GM19043 (cell line): ENCODE measurements around the gene BCAR1.
"Not testable (repeated sequence)": the region's sequence is repeated elsewhere in the genome, so short reads cannot be mapped to it uniquely, and the experiment has no call there.

Source experiments
- ATAC-seq: cut with Tn5 transposase; IDR thresholded peaks from one replicate; pipeline ENCODE4 v1.9.1; 2021; ENCODE audit warnings: low read depth; ENCODE audit not compliant: unreplicated experiment

BCAR1 gene

DNA sequence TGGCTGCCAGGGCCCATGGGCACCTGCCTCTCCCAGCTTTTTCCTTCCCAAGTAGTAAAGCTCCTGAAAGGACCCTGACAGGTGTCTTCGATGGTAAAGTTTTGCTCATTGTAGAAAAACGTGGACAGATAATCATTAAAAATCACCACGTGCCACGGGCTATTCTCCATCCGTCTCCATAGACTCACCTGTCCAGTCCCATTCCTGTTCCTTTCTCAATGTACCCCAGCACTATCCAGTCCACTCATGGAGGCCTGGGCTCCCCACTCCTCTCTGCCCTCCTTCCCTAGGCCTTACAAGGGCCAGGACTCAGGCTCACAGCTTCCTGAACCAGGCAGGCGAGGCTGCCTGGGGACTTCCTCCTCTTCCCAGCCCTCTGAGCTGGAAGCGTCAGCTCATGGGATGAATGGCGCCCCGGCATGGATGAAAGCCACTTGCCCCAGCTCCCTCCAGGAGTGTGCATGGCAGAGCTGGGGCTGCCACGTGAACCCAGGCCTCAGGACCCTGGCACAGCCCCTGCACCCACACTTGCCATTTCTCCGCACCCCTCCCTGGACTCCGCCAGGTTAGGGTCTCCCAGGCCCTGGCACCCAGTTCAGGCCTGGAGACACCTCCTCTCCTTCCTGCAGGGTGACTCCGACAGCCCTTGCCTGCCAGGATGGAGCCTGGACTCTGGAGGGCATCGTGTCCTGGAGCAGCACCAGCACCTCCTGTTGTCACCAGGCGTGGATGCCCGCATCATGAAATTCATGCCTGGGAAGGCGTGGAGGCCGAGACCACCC lies 23.9 kb downstream of the BCAR1 start:
- ATAC-seq: no peak

DNA sequence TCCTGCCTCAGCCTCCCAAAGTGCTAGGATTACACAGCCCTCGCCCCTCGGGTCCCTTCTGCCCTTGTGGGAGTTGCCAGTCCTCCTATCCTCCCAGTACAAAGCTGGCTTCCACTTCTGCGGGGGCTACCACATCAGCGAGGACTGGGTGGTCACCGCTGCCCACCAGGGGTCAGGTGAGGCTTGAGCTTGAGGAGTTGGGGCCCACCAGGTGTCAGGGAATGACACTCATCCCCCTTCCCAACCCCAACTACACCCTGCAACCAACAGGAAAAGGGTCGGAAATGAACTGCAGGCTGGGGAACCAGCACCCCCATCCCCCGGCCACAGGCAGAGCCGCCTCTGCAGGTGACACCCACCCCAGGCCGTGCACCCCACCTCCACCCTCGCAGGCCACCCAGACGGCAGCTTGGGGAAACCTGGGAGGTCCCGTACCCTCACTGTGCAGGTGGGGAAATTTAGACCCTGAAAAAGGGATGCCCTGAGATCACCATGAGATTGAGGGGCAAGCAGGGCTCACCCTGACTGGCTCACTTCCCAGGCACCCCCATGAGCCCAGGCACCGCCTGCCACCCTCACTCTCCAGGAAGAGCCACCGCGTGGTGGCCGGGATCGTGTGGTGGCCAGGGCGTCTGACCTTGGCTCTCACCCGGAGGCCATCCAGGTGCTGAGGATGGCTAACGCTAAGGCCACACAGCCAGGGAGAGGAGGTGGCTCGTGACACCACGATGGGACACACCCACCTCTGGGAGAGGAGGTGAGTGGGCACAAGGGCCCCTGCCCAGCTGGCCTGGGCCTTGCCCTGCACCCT lies 24.7 kb downstream of the BCAR1 start:
- no peak for ATAC-seq

DNA sequence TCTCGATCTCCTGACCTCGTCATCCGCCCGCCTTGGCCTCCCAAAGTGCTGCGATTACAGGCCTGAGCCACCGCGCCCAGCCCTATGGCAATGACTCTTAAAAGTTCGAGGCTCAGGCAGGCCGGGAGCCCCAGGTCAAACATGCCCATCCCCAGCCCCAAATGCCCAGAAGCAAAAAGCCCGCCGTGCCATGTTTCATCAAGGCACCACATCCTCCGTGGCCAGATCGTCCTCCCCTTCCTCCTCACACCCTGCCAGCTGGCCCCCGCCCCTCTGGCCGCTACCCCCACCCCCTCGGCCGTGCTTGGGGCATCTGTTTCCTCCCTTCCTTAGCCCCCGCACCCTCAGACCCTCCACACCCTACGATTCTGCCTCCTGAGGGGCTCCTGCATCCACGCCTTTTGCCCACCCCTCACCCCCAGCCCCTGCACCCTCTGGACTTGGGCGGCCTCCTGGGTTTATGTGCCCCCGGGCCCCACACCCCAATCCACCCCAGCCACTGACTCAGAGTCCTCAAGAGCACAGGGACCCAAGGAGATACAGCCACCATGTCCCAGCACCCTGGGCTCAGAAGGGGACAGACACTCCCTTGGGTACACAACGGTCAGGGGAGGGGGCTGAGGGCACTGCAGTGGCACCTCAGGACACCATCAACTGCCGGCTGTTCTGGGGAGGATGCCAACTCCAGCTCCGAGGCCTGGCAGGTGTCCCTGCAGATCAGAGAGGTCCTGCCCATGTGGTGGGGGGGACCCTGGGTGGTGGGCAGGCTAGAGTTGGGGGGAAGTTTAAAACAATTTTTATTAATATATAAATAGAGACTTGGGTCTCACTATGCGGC lies 25.5 kb downstream of the BCAR1 start:
- no peak for ATAC-seq

DNA sequence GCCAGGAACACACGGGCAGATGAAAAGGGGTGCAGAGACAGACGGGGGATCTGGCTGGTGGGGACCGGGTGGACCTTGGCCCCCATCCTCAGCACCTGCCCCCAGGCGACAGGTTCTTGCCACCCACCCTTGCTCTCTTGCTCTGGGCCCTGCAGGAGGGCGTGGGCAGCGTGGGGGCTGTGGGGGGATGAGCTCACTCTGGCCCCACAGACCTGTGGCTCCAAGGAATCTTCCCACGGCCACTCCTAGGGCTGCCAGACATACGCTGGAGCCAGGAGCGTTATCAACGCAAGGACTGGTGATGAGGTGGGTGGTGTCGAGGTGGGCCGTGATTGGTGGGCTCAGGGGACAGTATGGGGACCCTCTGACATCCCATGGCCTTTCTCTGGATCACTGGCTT lies 26.3 kb downstream of the BCAR1 start:
- no peak for ATAC-seq

DNA sequence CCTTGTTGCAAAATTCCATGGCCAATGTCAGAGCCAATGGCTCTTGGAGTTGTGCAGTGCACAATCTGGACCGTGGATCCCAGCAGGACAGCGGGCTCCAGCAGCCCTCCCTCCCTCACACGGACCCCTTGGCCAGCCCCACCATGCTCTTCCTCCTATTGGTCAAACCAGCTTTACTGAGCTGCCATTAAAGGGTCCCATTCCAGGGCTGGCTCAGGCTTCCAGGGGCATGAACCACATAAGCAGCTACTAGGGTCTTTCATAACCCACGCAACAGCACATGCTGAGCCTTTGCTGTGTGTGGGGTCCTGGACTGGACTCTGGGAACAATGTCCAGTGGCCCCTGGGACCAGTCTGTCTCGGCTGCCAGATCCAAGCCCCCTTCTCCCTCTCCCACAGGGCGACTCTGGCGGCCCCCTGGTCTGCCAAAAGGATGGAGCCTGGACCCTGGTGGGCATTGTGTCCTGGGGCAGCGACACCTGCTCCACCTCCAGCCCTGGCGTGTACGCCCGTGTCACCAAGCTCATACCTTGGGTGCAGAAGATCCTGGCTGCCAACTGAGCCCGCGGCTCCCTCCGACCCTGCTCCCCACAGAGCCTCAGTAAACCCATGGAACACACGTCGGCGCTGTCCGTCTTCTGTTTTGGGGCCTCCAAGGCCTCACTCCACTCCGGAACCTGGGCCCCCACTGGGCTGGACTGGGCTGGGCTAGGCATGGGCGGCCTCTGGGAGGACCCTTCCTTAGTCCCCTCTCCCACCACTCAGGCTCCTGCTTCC lies 26.9 kb downstream of the BCAR1 start:
- no peak for ATAC-seq

DNA sequence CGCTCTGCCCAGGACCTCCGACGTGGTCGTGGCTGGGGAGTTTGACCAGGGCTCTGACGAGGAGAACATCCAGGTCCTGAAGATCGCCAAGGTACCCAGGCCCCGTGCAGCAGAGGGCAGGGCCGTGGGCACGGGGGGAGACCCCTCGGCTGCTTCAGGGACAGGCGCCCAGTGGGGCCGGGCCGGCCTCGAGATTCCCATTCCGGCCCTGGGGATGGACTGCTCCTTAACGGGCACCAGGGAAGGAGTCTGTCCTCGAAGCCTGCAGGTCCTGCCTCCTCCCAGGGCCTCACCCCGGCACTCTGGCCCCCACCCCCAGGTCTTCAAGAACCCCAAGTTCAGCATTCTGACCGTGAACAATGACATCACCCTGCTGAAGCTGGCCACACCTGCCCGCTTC lies 28.3 kb downstream of the BCAR1 start:
- ATAC-seq: not testable (repeated sequence)

DNA sequence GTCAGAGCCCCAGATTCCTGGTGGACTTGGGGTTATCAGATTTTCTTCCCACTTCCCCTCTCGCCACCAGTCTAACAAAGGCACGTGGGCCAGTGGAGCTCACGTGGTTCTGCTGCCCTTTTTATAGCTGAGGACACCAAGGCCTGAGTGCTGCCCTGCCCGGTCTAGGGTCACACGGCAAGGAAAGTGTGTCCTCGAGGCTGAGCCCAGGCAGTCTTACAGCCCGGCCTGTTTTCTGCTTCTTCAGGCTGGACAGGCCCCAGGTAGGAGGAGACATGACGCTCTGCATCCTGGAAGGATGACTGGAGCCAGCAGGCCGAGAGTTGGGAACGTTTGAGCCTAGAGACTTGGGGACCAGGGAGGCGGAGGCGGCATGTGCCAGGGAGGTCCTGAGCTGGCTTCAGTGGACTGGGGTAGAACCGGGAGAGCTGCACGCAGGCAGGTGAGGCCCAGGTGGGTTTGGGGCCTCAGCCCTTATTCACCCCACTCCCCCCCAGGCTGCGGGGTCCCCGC lies 29.1 kb downstream of the BCAR1 start:
- ATAC-seq: no peak

DNA sequence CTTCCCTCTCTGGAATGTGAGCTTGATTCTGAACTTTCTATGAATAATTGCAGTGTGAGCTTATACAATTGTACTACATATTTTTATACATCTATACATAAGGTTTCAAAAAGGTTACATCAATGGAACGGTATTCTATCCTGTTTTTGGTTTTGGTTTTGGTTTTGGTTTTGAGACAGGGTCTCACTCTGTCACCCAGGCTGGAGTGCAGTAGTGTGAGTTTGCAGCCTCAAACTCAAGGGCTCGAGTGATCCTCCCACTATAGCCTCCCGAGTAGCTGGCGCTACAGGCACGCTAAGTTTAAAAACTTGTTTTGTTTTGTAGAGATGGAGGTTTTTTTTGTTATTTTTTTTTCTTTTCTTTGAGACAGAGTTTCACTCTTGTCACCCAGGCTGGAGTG lies 31.6 kb downstream of the BCAR1 start:
- ATAC-seq: no peak

DNA sequence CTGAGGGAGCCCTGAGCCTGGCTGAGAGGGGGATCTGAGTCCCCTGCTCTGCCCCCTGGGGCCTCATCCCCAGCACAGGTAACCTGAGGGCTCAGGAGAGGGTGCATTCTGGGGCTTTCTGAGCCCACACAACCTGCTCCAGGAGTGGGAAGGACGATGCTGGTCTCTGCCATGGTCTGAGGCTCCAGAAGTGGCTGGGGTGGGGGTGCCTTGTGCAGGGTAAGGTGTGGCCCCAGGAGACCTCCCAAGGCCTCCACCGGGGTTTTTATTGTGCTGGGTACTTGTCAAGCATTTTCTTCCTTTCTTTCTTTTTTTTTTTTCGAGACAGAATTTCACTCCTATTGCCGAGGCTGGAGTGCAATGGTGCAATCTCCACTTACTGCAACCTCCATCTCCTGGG lies 32.3 kb downstream of the BCAR1 start:
- no peak for ATAC-seq

DNA sequence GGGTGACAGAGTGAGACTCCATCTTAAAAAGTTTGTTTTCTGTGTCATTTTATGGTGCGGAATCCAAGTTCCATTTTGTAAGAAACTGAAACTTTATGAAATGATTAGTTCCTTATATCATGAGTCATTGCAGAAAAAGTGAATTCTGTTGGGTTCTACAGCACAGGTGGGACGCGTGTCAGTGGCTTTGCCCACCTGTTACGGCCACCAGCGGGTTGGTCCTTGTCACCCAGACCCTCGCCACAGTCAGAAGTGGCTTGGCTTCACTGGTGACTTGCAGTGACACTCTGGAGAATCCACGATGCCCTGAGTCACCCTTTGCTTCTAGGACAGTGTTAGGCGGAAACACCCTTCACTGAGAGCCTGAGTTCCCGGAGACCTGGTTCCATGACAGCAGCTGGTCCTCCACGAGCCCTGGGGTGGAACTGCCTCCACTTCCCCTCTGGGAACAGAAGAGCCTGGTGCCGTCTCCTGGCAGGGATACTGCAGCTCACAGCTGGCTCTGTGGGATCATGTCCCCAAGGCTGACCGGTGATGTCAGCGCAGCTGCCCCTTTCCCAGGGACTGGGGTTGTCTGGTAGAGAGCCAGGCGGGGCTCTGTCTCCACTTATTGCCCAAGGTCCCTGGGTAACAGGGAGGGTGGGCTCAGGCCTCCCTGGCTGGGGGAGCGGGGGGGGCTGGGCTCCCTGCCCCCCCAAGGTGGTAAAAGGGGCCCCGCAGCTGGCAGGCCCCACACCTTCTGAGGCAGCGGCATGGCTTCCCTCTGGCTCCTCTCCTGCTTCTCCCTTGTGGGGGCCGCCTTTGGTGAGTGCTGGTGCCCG lies 33.0 kb downstream of the BCAR1 start, which contains the start of gene CTRB1:
Gene CTRB1 (plus strand): TSS at position 733 of the 821 bp plus-strand sequence. CDS start 20 bp downstream, at position 753.
- ATAC-seq: peak; percentile 59

DNA sequence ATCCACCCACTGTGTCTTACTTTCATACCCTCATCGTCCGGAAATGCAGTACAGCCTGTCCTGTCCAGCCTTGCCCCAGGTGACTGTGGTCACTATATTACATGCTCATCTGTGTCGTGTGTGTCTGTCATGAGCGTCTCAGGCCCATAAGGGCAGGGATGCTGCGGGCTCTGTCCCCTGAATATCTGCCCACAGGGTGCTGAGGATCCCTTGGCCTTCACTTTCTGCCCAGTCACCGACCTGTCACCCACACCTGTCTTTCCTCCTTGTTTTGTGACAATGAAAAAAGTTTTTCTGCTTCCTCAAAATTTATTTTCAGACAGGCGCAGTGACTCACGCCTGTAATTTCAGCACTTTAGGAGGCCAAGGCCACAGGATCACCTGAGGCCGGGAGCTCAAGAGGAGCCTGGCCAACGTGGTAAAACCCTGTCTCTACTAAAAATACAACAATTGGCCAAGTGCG lies 34.0 kb downstream of the BCAR1 start:
- ATAC-seq: no peak

DNA sequence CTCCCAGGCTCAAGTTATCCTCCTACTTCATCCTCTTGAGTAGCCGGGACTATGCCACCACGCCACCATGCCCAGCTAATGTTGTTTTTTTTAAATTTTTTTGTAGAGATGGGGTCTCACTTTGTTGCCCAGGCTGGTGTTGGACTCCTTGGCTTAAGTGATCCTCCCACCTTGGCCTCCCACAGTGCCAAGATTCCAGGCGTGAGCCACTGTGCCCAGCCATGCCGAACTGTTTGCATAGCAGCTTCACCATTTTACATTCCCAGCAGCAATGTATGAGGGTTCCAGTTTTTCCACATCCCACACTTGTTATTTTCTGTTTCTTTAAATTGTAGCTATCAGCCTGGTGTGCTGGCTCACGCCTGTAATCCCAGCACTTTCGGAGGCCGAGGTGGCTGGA lies 34.8 kb downstream of the BCAR1 start:
- no peak for ATAC-seq

DNA sequence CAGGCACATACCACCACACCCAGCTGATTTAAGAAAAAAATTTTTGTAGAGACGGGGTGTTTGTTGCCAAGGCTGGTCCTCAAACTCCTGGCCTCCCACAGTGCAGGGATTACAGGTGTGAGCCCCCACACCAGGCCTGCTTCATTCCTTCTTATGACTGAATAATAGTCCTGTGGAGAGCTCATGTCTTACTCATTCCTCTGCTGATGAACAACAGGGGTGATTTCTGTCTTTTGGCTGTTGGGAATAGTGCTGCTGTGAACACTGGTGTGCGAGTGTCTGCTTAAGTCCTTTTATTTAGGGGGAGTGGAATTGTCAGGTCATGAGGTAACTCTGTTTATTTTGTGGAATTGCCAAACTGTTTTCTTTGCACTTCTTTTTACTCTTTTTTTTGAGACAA lies 35.3 kb downstream of the BCAR1 start:
- ATAC-seq: no peak

DNA sequence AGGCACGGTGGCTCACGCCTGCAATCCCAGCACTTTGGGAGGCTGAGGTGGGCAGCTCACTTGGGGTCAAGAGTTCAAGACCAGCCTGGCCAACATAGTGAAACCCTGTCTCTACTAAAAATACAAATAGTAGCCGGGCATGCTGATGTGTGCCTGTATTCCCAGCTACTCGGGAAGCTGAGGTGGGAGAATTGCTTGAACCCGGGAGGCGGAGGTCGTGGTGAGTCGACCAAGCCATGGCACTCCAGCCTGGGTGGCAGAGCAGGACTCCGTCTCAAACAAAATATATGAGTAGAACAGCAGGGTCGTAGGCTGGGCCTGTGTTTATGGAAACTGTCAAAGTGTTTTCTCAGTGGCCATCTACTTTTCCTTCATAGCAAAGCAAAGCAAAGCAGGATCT lies 40.1 kb downstream of the BCAR1 start:
- not testable (repeated sequence) for ATAC-seq

DNA sequence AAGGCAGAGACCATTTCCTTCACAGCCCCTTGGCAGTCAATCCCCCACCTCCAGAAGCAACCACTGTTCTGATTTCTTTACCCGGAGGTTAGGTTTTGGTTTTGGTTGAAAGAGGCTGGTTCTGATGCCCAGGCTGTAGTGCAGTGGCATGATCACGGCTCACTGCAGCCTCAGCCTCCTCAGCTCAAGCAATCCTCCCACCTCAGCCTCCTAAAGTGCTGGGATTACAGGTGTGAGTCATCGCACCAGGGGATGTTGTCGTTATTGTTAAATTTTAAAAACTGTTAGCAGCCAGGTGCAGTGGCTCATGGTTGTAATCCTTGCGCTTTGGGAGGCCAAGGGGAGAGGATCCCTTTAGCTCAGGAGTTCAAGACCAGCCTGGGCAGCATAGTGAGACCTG lies 41.5 kb downstream of the BCAR1 start:
- ATAC-seq: no peak

DNA sequence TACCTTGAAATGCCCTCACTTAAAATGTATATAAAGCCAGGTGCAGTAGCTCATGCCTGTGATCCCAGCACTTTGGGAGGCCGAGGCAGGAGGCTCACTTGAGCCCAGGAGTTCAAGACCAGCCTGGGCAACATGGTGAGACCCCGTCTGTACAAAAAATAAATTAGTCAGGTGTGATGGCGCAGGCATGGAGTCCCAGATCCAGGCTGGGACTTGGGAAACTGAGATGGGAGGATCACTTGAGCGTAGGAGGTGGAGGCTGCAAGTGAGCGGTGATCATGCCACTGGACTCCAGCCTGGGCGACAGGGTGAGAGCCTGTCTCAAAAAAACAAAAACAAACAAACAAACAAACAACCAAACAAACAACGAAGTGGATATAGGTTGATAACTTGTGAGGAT lies 41.9 kb downstream of the BCAR1 start:
- not testable (repeated sequence) for ATAC-seq

DNA sequence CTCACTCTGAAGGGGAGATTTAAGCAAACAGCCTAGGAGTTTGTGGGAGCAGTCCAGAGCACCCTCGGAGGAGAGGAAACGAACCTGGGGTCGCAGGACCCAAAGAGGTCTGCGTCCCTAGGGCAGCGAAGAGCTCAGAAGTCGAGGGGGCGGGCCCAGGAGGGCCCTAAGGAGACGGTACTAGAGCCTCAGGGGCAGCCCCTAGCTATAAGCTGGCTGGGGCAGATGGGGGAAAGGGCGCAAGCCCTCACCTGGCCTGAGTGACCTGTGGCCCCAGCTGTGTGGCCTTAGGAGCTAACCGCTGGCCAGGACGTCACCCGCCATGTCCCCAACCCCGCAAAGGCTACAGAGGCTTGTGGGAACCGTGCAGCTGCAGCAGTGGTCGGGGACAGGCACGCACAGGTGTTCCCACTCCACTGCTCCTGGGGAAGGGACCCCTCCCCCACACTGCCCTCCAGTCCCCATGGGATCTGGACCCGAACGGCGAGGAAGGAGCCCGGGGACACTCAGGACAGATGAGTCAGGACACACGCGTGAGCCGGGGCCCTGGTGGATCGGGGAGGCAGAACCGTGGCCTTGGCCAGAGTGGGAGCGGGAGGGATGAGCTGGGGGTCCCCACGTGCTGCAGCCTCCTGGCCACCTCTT lies 42.4 kb downstream of the BCAR1 start:
- ATAC-seq: no peak

DNA sequence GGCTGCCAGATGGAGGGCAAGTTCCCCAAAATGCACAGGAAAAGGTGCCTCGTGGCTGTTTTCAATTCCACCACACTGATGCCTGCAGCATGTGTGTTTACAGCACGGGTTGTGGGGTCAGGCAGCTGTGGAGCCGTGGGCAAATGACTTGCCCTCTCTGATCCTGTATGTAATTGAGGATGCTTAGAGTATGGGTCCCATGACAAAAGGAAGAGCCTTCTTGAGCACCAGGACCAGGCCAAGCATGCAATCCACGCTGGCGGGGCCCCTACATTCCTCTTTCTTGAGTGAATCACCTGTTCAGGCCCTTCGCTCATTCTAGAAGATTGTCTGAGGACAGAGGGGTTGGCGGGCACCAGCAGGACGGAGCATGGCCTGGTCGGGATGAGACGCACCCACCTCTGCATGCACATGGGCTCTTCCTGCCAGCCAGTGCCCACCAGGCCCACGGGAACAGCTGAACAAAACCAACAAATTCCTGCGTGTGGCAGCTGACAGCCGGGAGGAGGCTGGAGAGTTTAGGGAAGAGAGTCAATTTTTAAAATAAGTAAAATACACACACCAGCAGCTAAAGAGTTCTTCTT lies 43.1 kb downstream of the BCAR1 start:
- no peak for ATAC-seq
